NCI-H2029 (cell line): ENCODE results near the gene SLC20A1.
A peak's percentile ranks its signal among the peaks of the same experiment; 100 is the strongest.
"Not testable (repeated sequence)": the region's sequence is repeated elsewhere in the genome, so short reads cannot be mapped to it uniquely, and the experiment has no call there.

Experiments used
- DNase-seq: peaks from one replicate; lab custom pipeline; 2025; lab: John Stamatoyannopoulos, UW

Gene SLC20A1

DNA sequence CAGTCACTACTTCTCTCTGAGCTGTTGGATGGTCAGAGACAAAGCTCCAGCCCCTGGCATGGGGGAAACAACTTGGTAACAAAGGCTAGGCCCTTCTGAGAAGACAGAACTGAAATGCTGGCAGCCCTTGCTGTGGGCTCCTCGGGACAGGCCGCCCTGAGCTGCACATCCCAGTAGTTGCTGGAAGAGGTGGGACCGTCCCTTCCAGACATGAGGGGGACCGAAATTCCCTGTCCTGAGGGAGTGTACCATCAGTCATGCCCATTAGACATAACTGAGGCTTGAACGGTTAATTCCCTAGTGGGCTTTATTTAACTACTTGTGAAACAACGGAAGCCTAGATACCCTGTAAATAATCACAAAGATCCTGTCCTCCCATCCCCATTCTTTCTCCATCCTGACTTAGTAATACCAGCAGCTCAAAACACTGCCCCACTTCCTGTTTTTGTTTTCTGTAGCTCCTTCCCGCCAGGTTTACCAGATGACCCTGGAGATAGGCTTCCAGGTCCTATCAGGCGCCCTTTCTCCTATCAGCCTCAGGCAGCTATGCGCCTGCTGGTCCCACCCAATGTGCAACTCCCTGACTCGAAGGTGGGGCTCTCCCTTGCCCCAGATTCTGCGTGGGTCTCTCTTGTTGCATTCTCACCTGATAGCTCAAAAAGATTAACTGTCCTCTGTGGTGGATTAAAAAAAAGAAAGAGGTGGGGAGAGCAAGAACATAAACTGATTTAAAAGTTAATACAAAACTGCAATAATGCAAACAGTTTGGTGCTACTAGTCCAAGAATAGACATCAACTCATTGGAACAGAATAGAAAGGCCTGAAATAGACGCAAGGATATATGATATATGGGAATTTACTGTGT lies 38.0 kb downstream of the SLC20A1 start:
- no peak for DNase-seq

DNA sequence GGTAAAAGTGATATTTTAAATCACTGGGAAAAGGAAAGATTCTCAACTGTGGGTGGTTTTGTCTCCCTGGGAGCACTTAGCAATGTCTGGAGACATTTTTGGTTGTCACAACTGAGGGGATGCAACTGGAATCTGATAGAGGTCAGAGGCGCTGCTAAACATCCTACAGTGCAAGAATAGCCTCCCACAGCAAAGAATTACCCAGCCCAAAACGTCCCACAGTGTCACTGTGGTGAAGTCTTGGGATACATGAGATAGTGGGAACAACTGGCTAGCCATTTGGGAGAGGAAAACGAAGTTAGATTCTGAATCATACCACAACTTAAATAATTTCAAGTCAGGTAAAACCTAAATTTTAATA lies 38.7 kb downstream of the SLC20A1 start:
- DNase-seq, result no peak

DNA sequence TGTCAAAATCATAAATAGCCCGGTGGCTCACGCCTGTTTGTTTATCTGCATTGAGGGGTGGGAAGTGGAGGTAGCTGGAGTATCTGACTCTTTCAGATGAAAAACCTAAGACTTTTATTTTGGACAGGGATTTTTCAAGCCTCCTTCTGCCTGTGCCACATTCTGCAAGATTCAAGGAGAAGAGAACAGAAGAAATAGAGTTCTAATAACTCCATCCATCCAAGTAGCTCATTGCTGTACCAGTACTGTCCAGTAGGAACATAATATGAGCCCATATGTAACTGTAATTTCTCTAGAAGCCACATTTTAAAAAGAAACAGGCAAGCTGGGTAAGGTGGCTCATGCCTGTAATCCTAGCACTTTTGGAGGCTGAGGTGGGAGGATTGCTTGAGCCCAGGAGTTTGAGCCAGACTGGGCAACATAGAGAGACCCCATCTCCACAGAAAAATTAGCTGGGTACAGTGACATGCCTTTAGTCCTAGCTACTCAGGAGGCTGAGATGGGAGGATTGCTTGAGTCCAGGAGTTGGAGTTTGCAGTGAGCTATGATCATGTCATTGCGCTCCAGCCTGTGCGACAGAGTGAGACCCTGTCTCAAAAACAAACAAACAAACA lies 39.6 kb downstream of the SLC20A1 start:
- no peak for DNase-seq

DNA sequence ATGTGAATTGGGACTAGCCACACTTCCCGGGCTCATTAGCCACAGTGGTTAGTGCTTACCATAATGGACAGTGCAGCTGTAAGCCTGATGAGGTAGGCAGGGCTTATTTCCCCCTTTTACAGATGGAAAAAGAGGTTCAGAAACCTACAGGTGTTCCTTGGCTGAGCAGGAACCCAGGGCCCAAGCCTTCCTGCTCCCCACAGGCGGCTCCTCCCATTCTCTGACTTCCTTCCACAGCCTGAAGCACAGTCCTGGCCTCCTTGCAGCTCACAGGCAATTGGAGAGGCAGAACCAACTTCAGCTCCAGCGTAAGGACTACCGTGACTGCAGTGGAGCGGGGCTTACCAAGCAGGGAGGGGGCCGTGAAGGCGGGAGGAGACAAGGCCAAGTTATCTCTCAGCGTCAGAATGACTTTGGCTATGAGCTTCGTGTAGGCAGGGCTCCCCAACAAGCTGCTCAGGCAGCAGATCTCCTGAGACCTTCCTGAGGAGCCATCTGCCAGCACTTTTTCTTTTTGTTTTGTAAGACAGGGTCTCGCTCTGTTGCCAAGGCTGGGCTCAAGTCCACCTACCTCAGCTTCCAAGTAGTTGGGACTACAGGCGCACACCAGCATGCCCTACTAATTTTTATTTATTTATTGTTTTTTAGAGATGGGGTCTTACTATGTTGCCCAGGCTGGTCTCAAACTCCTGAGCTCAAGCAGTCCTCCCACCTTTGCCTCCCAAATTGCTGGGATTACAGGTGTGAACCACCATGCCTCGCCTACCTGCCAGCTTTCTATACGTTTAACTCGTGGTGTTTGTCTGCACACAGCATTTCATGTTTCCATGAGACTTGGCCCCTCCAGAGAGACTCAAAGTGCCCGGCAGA lies 40.8 kb downstream of the SLC20A1 start:
- no peak for DNase-seq

DNA sequence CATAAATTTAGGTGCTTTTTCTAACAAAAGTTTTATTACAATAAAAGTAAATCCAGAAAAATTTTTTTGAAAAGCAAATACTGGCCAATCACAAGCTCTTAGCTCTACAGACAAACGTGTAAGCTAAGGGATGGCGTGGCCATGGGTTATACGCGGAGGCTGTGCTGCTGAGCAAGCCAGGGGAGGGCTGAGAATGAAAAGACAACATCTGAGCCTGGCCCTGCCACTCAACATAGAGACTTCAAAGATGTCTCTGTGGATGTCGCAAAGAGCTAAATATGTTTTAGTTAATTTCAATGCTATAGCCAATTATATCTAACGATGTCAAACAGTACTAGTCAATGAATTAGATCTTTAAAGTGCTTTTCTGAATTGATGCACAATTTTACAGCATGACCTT lies 41.8 kb downstream of the SLC20A1 start:
- DNase-seq, result no peak

DNA sequence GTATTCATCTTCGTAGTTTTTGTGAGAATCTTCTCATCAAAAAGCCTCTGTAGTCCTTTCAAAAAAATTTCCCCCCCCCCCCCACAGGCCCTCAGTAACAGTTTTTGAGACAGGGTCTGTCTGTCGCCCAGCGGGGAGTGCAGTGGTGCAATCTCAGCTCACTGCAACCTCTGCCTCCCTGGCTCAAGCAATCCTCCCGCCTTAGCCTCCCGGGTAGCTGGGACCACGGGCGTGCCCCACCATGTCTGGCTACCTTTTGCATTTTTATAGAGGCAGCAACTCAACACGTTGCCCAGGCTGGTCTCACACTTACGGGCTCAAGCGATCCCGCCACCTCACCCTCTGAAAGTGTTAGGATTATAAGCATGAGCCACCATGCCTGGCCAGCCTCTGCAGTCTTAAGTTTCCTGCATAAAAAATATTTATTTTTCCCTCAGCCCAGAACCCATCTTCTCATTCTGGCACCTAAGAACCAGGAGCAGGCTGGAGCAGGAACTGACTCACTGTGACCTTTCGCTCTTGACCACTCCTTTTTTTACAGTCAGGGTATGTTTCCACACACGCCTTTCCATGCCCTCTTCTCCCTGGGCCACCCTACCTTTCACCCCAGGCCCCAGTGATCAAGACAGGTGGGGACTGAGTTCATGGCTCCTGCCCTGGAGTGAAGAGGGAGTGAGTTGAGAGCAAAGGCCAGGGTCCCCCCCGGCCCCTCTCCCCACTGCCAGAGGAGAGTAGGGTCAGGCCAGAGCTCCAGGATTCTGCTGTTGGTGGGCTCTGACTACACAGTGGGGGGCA lies 42.5 kb downstream of the SLC20A1 start:
- DNase-seq, result no peak

DNA sequence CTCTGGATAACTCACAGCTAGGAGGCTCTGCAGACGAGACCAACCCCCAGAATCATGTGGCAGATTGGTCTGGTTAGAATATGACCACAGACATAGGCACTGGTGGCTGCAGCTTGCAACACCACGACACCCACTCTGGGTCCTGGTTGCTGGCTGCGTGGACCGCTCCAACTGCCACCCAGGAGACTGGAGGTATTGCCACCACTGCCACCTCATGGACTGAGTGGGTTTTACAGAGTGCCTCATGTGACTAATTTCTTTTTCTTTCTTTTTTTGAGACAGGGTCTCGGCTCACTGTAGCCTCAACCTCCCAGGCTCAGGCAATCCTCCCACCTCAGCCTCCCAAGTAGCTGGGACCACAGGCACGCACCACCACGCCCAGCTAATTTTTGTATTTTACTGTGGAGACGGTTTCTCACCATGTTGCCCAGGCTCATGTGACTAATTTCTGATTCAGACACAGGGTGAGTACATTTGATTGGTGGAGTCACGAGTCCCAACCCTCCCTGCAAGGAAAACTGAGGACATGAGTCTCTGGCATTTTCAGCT lies 45.2 kb downstream of the SLC20A1 start:
- DNase-seq, result peak; percentile 12

DNA sequence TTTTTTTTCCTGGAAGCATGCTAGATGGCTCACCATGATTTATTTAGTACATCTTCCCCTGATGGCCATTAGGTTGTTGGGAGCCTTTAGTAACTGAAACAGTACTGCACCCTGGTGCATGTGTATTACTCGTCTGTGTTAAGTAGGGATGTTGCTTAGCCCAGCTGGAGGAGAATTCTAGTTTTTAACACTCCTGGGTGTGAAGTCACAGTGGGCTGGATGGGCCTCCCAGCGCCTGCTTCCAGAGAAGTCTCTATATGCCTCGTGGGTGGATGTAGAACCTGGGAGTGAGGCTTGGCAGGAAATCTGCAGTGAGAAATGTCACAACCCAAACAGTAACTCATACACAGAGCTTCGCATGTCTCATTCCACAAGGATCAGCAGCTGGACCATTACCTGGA lies 46.1 kb downstream of the SLC20A1 start:
- DNase-seq, result no peak

DNA sequence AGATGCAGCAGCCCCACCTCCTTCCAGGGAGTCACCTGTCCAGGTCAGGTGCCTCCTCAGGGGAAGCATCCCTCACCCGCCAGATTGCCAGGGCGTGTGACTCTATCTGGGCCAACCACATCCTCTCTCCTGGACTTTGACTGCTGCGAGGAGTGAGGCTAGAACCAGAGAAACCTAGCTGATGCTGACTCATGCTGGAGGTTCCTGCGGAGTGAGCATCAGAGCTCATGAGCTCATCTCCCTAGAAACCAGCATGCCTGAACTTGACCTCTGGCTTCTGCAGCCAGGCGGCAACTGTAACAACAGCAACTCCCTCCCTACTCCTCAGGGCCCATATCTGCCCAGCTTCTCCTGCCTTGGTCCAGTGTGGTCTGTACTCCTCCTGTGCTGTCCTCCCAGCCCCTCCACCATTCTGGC lies 46.8 kb downstream of the SLC20A1 start:
- DNase-seq, result no peak

DNA sequence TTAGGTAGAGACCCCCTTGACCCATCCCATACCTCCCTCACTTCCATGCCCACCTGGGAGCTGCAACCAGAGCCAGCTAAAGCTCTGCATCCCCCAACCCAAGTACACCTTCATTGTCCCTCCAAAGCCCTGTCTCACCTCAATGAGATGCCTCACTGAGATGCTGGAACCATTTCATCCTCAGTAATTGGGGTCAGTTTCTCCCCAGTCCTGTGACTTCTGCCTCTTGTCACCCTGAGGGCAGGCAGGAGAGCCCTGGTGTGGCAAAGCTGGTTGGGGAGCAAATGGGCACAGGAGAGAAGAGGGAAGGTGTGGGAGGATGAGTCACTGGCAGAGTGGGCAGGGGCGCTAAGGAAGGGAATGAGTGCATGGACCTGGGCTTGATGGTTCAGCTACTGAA lies 47.2 kb downstream of the SLC20A1 start:
- no peak for DNase-seq

DNA sequence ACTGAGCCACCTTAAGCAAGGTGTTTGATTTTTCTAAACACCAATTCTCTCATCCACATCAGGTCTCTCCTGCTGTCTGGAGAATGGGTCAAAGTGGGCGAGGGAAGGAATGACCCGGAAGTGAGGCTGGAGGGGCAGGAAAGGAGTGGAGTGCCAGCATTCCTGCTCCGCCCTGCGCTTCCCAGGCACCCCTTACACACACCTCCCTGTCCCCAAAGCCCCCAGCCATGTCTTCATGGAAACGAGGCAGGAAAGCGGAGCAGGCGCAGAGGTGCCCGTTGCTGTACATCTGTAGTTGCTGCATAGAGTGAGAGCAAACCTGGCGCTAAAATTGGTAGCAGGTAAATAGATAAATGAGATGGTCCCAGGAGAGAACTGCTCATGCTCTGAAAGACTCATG lies 47.9 kb downstream of the SLC20A1 start:
- DNase-seq, result no peak

DNA sequence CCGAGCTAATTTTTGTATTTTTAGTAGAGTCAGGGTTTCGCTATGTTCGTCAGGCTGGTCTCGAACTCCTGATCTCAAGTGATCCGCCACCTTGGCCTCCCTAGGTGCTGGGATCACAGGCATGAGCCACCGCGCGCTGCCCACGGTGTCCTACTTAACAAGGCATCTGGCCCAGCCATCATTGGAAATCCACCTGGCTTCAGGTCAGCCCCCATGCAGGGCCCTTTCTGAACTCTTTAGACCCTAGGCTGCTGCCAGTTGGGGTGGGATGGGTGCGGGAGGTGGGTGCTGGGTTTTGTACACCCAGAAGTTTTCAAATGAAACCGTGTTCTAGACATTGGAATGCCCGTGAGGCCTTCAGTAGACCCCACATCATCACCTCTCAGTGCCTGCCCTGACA lies 48.4 kb downstream of the SLC20A1 start:
- no peak for DNase-seq

DNA sequence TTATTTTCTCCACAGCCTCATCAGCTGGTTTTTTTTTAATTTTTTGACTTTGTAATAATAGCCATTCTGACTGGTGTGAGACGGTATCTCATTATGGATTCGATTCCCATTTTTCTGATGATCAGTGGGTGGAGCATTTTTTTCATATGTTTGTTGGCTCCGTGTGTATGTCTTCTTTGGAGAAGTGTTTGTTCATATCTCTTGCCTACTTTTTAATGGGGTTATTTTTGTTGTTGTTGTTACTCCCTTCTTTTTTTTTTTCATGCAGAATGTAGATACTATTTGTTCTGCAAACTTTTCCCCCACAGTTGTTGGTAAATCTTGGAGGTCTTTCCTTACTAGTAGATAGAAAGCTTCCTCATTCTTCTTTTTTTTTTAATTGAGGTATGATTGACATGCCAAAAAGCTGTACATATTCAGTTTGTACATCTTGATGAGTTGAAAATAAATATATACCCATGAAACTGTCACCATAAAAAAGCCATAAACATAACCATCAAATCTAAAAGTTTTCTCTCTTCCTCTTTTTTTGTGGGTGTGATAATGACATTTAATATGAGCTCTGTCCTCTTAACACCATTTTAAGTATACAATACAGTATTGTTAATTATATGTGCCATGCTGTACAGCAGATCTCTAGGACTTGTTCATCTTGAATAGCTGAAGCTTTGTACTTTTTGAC lies 53.2 kb downstream of the SLC20A1 start:
- no peak for DNase-seq

DNA sequence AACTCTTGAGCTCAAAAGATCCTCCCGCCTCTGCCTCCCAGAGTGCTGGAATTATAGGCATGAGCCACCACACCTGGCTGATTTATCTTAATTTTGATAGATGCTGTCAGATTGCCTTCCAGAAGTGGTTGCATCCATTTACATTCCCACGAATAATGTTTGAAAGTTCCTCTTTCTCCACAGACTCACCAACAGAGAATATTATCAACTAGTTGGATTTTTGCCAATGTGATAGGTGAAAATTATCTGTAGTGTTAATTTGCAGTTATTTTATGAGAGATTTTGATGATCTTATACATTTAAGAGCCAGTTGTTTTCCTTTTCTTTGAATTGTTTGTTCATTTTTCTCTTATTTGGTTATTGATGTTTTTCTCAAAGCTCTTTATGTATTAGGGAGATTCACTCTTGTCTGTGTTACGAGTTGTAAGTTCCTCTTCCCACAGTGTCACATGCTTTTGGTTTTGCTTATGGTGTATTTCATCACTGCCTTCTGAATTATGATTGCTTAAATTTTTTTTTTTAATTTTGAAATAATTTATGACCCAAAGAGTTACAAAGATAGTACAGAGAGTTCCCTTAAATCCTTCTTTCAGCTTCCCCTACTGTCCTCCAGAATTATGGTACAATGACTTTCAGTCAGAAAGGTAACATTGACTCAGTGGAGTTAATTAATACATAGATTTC lies 54.4 kb downstream of the SLC20A1 start:
- no peak for DNase-seq

DNA sequence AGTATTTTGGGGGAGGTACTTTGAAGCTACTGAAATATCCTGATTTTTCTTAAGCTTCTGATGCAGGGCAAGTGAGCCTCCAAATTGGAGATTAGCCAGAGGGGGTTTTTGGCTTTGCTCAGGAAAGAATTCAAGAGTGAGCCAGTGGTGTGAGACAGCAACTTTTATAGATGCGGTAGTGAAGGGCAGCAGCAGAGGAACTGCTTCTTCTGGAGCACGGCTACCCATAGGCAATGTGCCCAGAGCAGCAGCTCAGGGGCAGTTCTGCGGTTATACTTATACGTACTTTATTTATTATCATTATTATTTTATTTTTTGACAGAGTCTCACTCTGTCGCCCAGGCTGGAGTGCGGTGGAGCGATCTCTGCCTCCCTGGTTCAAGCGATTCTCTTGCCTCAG lies 55.3 kb downstream of the SLC20A1 start:
- no peak for DNase-seq

DNA sequence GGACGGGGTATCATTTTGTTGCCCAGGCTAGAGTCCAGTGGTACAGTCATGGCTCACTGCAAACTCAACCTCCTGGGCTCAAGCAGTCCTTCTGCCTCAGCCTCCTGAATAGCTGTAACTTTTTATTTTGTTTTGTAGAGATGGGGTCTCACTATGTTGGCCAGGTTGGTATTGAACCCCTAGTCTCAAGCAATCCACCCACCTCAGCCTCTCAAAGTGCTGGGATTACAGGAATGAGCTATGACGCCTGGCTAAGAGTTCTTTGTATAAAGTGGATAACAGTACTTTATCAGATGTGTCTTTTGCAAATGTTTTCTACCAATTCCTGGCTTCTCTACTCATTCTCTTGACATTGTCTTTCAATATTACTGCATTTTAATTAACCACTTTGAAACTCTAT lies 57.9 kb downstream of the SLC20A1 start:
- DNase-seq, result no peak

DNA sequence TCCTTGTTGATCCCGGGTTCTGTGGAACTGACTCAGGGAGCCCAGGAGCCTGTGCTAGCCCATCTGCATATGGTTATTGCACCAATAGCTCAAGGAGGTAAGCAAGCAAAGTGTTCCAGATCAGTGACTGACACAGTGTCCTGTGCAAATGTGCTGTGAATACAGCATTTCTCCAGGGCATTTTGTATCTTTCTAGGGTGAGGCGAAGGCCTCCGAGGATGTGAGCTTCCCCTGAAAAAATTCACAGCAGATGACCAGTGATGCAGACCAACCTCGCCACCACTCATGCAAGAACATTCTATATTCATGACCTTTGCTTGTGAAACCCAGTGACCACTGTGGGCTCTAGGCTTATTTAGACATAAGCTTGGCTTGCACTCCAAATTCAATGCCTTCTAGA lies 59.8 kb downstream of the SLC20A1 start:
- no peak for DNase-seq

DNA sequence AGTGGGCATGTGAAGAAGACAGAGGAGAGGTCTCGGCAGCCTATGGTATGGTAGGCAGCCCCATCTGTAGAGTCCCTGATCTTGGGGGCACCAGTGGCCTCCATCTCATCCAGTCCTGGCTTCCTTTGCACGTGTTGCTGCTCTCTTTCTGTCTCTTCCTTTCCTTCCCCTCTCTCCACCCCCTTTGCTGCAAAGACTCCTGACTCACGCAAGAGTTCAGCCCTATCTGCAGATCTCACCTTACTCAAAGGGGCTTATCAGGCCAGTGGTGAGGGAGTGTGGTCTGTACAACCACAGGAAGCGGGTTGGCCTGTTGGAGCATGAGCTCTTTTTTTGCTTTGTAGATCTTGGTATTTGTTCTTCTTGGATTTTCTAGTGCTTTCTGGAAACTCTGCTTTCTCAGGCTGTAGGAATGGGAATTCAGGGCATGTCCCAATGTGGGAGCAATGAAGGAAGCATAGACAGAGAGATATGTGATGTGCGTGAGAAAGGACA lies 60.5 kb downstream of the SLC20A1 start:
- no peak for DNase-seq

DNA sequence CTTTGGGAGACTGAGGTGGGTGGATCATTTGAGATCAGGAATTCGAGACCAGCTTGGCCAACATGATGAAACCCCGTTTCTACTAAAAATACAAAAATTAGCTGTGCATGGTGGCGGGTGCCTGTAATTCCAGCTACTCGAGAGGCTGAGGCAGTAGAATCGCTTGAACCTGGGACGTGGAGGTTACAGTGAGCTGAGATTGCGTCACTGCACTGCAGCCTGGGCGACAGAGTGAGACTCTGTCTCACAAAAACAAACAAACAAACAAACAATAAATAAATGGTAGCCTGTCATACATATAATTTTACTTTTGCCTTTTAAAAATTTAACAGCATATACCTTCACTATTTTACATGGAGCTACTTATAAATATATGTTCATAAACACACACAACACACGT lies 61.2 kb downstream of the SLC20A1 start:
- not testable (repeated sequence) for DNase-seq

DNA sequence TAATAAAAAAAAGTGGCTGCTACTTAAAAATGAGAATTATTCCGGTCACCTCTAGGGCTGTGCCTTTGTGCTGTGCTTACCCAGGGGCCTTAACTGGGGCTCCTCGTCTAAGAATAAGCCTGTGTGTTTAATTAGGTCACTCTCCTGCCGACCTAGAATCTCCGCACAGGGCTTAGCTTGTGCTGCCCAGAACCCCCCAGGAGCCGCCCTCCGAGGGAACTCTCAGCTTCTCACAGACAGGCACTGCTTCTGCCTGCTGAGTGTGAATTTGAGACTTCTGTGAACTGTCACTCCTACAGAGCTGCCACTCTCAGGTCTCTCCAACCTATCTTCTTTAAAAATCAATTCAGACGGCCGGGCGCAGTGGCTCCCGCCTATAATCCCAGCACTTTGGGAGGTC lies 63.2 kb downstream of the SLC20A1 start:
- DNase-seq, result no peak
